SHP77 (cell line): Measurements from ENCODE around the gene SH3PXD2A.

Source experiments
- DNase-seq, 2 experiments: peaks; one replicate each; lab custom pipeline; 2025; lab: John Stamatoyannopoulos, UW

SH3PXD2A gene

DNA sequence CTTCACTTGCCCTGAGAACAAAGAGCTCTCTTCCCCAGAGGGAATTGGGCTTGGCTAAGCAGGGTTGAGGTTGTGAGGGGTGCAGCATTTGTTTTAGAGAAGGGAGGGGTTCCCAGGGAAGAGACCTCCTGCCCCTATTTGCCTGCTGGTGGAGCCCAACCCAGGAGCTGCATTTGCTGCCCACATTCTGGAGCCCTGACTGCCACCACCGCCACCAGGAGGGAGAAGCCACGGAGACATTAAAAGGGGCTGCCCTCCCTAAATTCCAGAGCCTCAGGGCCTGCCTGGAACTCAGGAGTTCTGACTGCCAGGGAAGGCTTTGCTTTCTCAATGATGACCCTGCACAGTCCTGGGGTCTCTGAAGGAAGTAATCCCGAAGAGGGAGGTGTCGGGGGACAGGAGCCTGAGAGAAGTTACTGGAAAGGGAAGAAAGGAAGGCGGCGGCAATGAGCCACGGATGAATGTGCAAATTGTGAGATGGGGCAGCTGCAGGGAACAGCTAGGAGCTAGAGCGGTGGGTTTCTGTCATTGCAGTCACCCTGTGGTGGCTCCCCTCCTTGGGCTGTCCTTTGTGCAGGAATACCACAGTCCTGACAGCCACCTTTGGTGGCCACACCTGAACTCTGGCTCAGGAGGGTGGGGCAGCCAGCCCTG lies 310.6 kb downstream of the SH3PXD2A start:
- no peak for DNase-seq
